Suppressor macrophage (primary cell): ENCODE results near the gene KSR2.
"Not testable (repeated sequence)": the region's sequence is repeated elsewhere in the genome, so short reads cannot be mapped to it uniquely, and the experiment has no call there.

ENCODE experiments used
- DNase-seq, 4 experiments: peaks; one replicate each; pipeline ENCODE4 v3.0.0-alpha.2; 2020 to 2022

The KSR2 gene

GRCh38 chr12:117890137-117890536, 78.7 kb downstream of the KSR2 start:
- no peak for DNase-seq

GRCh38 chr12:117889098-117889497, 79.7 kb downstream of the KSR2 start:
- DNase-seq: no peak

GRCh38 chr12:117885211-117885610, 83.6 kb downstream of the KSR2 start:
- DNase-seq: no peak

GRCh38 chr12:117884161-117884560, 84.6 kb downstream of the KSR2 start:
- DNase-seq: no peak

GRCh38 chr12:117882603-117883184, 86.1 kb downstream of the KSR2 start:
- DNase-seq: no peak

- DNase-seq: no peak
Observed at GRCh38 chr12:117882181-117882580, 86.6 kb downstream of the KSR2 start.

GRCh38 chr12:117881517-117881916, 87.3 kb downstream of the KSR2 start:
- DNase-seq: peak; percentile 18 to 54 (median 42)

GRCh38 chr12:117878605-117879004, 90.2 kb downstream of the KSR2 start:
- peak in 2 of 4 experiments; percentile 6 to 16 for DNase-seq

GRCh38 chr12:117876436-117876816, 92.4 kb downstream of the KSR2 start:
- DNase-seq: no peak

GRCh38 chr12:117875744-117876435, 92.9 kb downstream of the KSR2 start:
- DNase-seq: peak in 1 of 4 experiments; percentile 8

- peak; percentile 69 to 78 (median 74) for DNase-seq
Observed at GRCh38 chr12:117874842-117875434, 93.9 kb downstream of the KSR2 start.

GRCh38 chr12:117874198-117874597, 94.6 kb downstream of the KSR2 start:
- not testable (repeated sequence) for DNase-seq

GRCh38 chr12:117872546-117873169, 96.1 kb downstream of the KSR2 start:
- DNase-seq: no peak

GRCh38 chr12:117869551-117869950, 99.2 kb downstream of the KSR2 start:
- DNase-seq: no peak

- DNase-seq: no peak
Observed at GRCh38 chr12:117867348-117867747, 101.4 kb downstream of the KSR2 start.

- DNase-seq: no peak
Observed at GRCh38 chr12:117865505-117865904, 103.3 kb downstream of the KSR2 start.

GRCh38 chr12:117863002-117863709, 105.6 kb downstream of the KSR2 start:
- DNase-seq: no peak

- DNase-seq: no peak
Observed at GRCh38 chr12:117861691-117862090, 107.1 kb downstream of the KSR2 start.

GRCh38 chr12:117860787-117861290, 108.0 kb downstream of the KSR2 start:
- not testable (repeated sequence) for DNase-seq

GRCh38 chr12:117860111-117860510, 108.7 kb downstream of the KSR2 start:
- DNase-seq: no peak

- peak; percentile 67 to 77 (median 74) for DNase-seq
Observed at GRCh38 chr12:117857632-117858612, 110.9 kb downstream of the KSR2 start.
